AG04450 (cell line): ENCODE data around the gene FBXO31. TPM values are rescaled to one million over a fixed set of nuclear protein-coding genes. Genes with fewer than 3 reads are reported as not detected.

ENCODE experiments used
- CTCF ChIA-PET: fragments of 300-600, 350-600 bp; formaldehyde crosslinking; extraction: SDS; loops from one replicate; lab custom pipeline; 2022; ENCODE audit warnings: antibody characterized with exemption, inconsistent platforms; lab: Charles Lee
- POLR2A ChIA-PET: fragments of 350-600 bp; formaldehyde crosslinking; extraction: SDS; loops from one replicate; lab custom pipeline; 2021; ENCODE audit warnings: antibody characterized with exemption, inconsistent platforms; lab: Yijun Ruan, JAX
- DNase-seq: peaks from one replicate; pipeline ENCODE4 v3.0.0-alpha.2; 2011; ENCODE audit warnings: low read depth, low spot score
- H3K27ac ChIP-seq: one replicate; pipeline ENCODE4 v1.5.1; 2012; ENCODE audit warnings: low read depth, low read length, control low read depth
- H3K27me3 ChIP-seq: one replicate; pipeline ENCODE4 v1.6.0; 2012; ENCODE audit warnings: low read length; ENCODE audit not compliant: control insufficient read depth, insufficient read depth
- H3K4me3 ChIP-seq: 2 replicates; pipeline ENCODE4 v1.5.1; 2011; ENCODE audit warnings: mild to moderate bottlenecking, low read depth, low read length, control low read depth
- H3K9me3 ChIP-seq: 2 replicates; pipeline ENCODE4 v1.5.1; 2012; ENCODE audit warnings: low read length; ENCODE audit not compliant: control insufficient read depth, insufficient read depth
- CTCF ChIP-seq: IDR thresholded peaks from 2 replicates; pipeline ENCODE4 v1.5.1; 2011; ENCODE audit warnings: low read depth, low read length, control low read depth, inconsistent platforms
- polyA plus RNA-seq: library from polyadenylated mRNA; depleted of rRNA; stranded (reverse); fragments of >200 nt; gene quantifications from 2 replicates; pipeline ENCODE4 v1.2.3, GENCODE V29; 2011

FBXO31 gene
- polyA plus RNA-seq, 1 experiment: 16.3 TPM

GRCh38 chr16:87319997-87320491 lies 63.5 kb downstream of the FBXO31 start:
- no peak overlapping the region for H3K27ac ChIP-seq
- H3K4me3 ChIP-seq: no peak overlapping the region
- ChIA-PET POLR2A (no interaction called here), CTCF (no interaction called here)
- no peaks in the 10 kb centered on the region; the same call in 1 of the 2 replicates for H3K9me3 ChIP-seq
- DNase-seq: no peak
- no peaks in the 10 kb centered on the region for H3K27me3 ChIP-seq
- TF ChIP-seq CTCF: no peak

- DNase-seq: no peak
- Histone ChIP-seq H3K27me3 (no peaks in the 10 kb centered on the region), H3K9me3 (no peaks in the 10 kb centered on the region; the same call in 1 of the 2 replicates), H3K4me3 (no peak overlapping the region), H3K27ac (no peak overlapping the region)
- no peak for TF ChIP-seq CTCF
- POLR2A ChIA-PET: interaction anchor here (3.0 kb wide), 1 partner anchor 65 kb away, joined by 20 read pairs; the partner anchor contains the start of gene FBXO31
- CTCF ChIA-PET: interaction anchor here (0.5 to 0.7 kb wide), 2 partner anchors 216 to 754 kb away, joined by 3 read pairs; no protein-coding TSS in a partner anchor
Observed at GRCh38 chr16:87319011-87319410, 64.6 kb downstream of the FBXO31 start.

- TF ChIP-seq CTCF: no peak
- CTCF ChIA-PET: interaction anchor here (1.2 to 1.3 kb wide), 2 partner anchors 10 to 318 kb away, joined by 3 to 4 read pairs; no protein-coding TSS in a partner anchor
- peak overlapping the region; percentile 80 for H3K27ac ChIP-seq
- H3K4me3 ChIP-seq: peak overlapping the region; percentile 93
- peak; percentile 24 for DNase-seq
- no peaks in the 10 kb centered on the region; the same call in 1 of the 2 replicates for H3K9me3 ChIP-seq
- POLR2A ChIA-PET: interaction anchor here (0.5 to 3.0 kb wide), 10 partner anchors 12 to 655 kb away, joined by 3 to 20 read pairs (median 4); partner anchors contain the start of gene FBXO31
- no peaks in the 10 kb centered on the region for H3K27me3 ChIP-seq
Observed at GRCh38 chr16:87317750-87318644, 65.6 kb downstream of the FBXO31 start.

- no peaks in the 10 kb centered on the region for H3K9me3 ChIP-seq
- peak; percentile 63 for TF ChIP-seq CTCF
- peak; percentile 83 for DNase-seq
- H3K27me3 ChIP-seq: no peaks in the 10 kb centered on the region
- ChIA-PET CTCF (interaction anchor here (0.6 to 1.3 kb wide), 4 partner anchors 9 to 319 kb away, joined by 3 to 4 read pairs (median 3); no protein-coding TSS in a partner anchor), POLR2A (interaction anchor here (0.5 to 3.0 kb wide), 10 partner anchors 11 to 655 kb away, joined by 3 to 20 read pairs (median 4); partner anchors contain the start of gene FBXO31)
- H3K4me3 ChIP-seq: peak within 1 kb of the TSS; percentile 93
- H3K27ac ChIP-seq: peak within 1 kb of the TSS; percentile 80
Observed at GRCh38 chr16:87316923-87317749, 66.4 kb downstream of the FBXO31 start, which contains the start of gene C16orf95. Gene C16orf95, minus strand, starts transcription at chr16:87317392. Its CDS starts 150 bp downstream, at chr16:87317242.
